SK-N-SH treated with all-trans-retinoic acid at 6 μM for 48 hours (cell line): ENCODE data around the gene CAB39L.

Source experiments
- ARNTL ChIP-seq: fragments of 450-650 bp; formaldehyde crosslinking; IDR thresholded peaks from 2 replicates; pipeline ENCODE4 v1.5.0; 2020; ENCODE audit warnings: low read depth, mild to moderate bottlenecking, moderate library complexity, borderline replicate concordance
- BACH2 ChIP-seq: fragments of 250-450 bp; sonication (Bioruptor Pico); IDR thresholded peaks from 2 replicates; pipeline ENCODE4 v1.9.0; 2021; ENCODE audit warnings: mild to moderate bottlenecking, borderline replicate concordance
- CSDC2 ChIP-seq: fragments of 250-450 bp; sonication (Bioruptor Pico); IDR thresholded peaks from 2 replicates; pipeline ENCODE4 v1.5.0; 2020; ENCODE audit warnings: mild to moderate bottlenecking, moderate library complexity
- CSRNP3 ChIP-seq: fragments of 250-450 bp; sonication (Bioruptor Pico); IDR thresholded peaks from 2 replicates; pipeline ENCODE4 v1.5.1; 2021; ENCODE audit warnings: mild to moderate bottlenecking, moderate library complexity
- PATZ1 ChIP-seq: fragments of 250-450 bp; sonication (Bioruptor Pico); IDR thresholded peaks from 2 replicates; pipeline ENCODE4 v1.8.0; 2020; ENCODE audit warnings: mild to moderate bottlenecking, moderate library complexity, borderline replicate concordance
- SNAI2 ChIP-seq: fragments of 250-450 bp; sonication (Bioruptor Pico); IDR thresholded peaks from 2 replicates; pipeline ENCODE4 v1.5.0; 2020; ENCODE audit warnings: mild to moderate bottlenecking, moderate library complexity
- ZC3H10 ChIP-seq: fragments of 250-450 bp; sonication (Bioruptor Pico); IDR thresholded peaks from 2 replicates; pipeline ENCODE4 v1.5.1; 2021; ENCODE audit warnings: mild to moderate bottlenecking, moderate library complexity
- TF ChIP-seq, protein P1 (sequence below): fragments of 250-450 bp; sonication (Bioruptor Pico); IDR thresholded peaks from 2 replicates; pipeline ENCODE4 v1.5.0; 2020; ENCODE audit warnings: mild to moderate bottlenecking, moderate library complexity

DNA sequence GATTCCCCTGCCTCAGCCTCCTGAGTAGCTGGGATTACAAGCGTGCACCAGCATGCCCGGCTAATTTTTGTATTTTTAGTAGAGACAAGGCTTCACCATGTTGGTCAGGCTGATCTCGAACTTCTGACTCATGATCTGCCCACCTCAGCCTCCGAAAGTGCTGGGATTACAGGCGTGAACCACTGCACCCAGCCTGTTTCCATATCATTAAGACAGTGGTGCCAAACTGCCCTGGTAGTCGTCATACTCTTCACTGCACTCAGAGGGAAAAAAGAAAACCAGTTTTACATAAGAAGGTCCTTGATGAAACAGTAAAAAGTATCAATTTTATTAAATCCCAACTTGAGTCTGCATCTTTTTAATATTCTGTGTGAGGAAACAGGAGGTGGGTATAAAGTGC lies 181.2 kb downstream of the CAB39L start:
- TF ChIP-seq ARNTL (CRISPR knock-in tag) (no peak), BACH2 (no peak), CSRNP3 (no peak), CSDC2 (CRISPR knock-in tag) (no peak), PATZ1 (no peak), ZC3H10 (CRISPR knock-in tag) (no peak), SNAI2 (CRISPR knock-in tag) (no peak)
- TF ChIP-seq, protein P1, sequence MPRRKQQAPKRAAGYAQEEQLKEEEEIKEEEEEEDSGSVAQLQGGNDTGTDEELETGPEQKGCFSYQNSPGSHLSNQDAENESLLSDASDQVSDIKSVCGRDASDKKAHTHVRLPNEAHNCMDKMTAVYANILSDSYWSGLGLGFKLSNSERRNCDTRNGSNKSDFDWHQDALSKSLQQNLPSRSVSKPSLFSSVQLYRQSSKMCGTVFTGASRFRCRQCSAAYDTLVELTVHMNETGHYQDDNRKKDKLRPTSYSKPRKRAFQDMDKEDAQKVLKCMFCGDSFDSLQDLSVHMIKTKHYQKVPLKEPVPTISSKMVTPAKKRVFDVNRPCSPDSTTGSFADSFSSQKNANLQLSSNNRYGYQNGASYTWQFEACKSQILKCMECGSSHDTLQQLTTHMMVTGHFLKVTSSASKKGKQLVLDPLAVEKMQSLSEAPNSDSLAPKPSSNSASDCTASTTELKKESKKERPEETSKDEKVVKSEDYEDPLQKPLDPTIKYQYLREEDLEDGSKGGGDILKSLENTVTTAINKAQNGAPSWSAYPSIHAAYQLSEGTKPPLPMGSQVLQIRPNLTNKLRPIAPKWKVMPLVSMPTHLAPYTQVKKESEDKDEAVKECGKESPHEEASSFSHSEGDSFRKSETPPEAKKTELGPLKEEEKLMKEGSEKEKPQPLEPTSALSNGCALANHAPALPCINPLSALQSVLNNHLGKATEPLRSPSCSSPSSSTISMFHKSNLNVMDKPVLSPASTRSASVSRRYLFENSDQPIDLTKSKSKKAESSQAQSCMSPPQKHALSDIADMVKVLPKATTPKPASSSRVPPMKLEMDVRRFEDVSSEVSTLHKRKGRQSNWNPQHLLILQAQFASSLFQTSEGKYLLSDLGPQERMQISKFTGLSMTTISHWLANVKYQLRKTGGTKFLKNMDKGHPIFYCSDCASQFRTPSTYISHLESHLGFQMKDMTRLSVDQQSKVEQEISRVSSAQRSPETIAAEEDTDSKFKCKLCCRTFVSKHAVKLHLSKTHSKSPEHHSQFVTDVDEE = no peak
